ENCODE results near the gene SLIT3.

Gene SLIT3

DNA sequence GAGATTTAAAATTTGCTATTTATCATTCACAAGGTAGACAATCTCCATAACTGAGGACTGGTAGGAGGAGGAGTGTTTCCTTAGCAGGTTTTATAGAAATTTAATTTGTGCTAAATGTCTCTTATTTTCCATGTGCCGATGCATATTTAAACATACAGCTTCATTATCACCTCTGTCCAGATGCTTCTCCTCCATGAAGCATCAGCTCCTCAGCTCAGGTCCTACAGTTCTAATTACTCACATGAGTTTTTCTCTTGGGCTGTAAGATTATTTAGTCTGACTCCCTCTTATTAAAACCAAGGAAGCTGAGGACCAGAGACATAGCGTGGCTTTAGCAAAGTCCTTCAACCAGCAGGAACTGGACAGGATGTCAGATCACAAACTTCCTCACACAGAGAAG is 421.6 kb downstream of the SLIT3 start:
- DNase-seq, result no peak

DNA sequence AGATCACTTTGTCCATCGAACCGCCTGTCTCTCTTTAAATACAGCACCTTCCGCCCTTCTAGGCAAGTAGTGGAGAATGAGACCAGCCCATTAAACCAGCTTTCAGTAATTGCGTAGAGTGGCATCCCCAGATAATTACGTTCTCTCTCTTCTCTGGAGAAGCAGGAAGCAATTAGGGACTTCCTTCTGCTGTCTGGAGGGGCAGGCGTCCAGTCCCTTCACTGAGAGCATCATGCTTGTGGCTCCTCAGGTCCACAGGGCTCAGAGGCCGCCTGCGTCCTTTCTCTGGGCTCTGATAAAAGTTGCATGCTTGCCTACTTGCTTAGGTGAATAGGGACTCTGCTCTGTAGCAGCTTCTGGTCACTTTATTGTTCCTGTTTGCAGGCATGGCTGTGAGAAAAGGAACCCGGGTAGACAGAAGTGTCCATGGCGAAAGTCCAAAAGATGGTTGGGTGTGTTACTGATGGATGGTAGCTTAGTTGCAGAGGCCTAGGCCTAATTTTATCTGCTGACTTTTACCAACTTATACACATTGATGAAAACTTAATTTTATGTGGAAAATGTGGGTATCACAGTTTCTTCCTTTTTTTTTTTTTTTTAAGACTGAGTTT is 422.7 kb downstream of the SLIT3 start:
- DNase-seq, result no peak

DNA sequence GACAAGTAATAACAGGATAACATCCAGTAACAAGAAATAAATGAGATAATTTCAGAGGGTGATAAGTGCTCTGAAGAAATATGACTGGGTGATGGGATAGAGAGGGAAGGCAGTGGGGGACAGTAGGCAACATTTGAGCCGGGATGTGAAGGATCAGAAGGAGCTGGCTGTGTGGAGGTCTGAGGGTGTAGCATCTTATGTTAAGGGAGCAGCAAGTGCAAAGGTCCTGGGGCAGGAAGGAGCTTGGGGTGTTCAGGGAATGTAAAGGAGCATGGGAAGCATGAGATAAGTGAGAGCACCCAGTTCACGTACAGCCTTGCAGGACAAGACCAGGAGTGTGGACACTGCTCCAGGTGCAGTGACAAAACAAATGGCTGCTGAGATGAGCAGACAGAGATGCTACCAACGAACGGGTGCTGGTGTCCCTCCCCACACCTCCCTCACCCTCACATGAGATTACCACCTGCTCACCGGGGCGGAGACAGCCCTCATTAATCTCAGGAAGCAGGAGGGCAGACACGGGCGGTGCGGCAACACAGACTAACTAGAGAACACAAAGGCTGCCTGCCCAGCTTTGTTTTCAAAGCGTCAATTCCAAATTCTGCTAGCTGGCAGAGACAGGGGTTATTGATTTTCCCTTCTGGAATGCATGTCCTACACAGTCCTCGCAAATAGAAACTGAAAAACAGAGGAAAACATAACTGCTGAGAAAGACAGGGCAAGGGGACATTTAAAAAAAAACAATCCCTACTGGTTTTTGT is 423.6 kb downstream of the SLIT3 start:
- DNase-seq, result no peak

DNA sequence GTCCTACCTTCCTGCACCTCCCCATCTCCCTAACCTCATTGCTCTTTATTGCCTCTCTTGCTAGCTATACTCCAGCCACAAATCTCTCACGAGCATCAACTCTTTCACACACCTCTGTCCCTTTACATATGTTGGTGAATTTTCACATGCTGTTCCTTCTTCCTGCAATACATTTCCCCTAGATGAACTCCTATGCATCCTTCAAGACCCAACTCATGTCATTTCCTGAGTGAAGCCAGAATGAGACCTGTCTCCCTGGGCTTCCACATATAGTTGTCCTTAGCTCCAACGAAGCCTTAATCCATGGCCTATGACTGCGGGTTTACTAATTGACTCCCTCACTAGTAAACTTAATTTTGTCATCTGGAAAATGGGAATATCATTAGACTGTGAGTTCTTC is 424.5 kb downstream of the SLIT3 start:
- DNase-seq, result no peak

DNA sequence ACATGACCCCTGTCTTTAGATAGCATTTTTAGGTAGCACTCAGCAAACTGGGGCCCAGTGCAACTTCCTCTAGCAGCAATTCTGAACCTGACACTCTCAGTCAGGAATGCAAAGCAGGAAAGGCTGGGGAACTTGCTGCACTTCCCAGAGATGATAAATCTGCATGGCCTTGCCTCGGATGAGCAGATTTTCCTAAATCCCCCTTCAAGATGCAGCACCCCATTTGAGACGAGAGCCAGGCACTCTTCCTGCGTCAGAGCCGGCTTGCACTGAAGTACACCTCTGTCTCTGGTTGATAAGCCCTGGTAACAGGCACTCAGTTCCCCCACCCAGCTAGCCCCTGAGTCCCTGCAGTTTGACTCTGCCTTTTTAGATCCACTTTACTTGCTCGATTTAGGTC is 425.1 kb downstream of the SLIT3 start:
- DNase-seq, result no peak

DNA sequence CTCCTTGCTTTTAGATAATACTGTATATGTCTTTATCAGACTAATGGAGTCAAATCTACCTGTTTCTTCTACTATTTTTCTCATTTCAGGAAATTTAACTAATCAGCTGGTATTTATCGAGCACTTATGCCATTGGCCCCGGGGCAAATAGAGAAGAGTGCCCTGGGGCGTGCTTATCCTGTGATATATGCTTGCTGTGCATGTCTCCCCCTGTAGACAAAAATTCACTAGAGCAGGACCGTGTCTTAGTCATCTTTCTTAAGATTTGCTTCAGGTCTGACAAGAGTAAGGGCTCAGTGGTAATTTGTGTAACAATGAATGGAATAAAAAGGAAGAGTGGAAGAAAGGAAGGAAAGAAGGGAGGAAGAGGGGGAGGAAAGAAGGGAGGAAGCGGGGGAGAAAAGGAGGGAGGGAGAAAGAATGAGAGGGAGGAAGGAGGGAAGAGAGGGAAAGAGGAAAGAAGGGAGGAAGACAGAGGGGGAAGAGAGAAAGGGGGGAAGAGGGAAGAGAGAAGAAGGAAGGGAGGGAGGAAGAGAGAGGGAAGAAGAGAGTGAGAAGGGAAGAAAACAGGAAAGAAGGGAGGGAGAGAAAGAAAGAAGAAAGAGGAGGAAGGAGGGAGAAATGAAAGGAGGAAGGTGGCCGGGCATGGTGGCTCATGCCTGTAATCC is 426.1 kb downstream of the SLIT3 start:
- no peak for DNase-seq

DNA sequence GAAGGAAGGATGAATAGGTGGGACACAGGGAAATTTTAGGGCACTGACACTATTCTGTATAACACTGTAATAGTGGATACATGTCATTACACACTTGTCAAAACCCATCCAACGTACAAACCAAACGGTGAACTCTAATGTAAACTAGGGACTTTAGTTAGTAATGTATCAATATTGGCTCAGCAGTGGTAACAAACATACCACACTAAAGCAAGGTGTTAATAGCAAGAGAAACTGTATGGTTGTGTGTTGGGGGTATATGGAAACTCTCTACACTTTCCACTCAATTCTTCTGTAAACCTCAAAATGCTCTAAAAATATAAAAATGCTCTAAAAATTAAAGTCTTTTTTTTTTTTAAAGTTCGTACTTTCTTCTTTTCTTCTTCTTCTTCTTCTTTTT is 428.7 kb downstream of the SLIT3 start:
- DNase-seq, result no peak

DNA sequence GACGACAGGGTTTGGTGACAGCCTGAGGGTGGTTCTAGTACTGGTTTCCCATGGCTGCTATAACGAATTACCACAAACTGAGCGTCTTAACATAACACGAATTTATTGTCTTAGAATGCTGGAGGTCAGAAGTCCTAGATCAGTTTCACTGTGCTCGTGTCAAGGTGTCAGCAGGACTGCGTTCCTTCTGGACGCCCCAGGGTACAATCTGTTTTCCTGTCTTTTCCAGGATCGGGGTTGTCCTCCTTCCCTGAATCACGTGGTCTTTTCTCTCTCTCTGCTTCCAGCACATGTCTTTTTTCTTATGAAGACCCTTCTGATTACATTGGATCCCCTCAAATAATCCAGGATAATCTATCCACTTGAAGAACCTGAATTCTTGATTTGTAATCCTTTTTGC is 430.0 kb downstream of the SLIT3 start:
- no peak for DNase-seq

DNA sequence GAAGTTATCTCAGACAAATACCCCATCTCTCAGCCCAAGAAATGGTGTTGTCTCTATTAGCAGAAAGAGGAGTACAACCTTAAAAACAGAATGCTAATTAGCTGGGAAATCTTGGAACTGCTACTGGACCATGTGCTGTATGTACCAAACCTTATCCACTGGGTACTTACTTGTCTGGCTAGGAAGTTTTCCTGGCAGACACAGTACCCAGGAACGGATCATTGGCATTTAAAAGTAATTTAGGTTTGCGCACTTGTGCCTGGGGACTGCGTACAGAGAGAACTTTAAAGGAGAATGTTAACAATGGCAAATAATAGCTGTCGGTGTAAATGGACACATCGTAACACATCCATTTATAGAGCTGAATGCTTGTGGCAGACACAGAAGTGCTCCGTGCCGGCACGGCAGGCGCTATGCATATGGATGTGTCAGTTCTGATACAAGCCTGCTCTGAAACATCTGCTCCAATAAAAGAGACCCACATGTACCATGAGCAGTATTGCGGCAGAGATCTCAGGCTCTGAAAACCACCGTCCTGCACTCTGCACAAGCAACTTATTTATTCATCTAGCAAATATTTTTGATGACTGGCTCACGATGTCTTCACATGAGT is 431.2 kb downstream of the SLIT3 start:
- DNase-seq, result no peak

DNA sequence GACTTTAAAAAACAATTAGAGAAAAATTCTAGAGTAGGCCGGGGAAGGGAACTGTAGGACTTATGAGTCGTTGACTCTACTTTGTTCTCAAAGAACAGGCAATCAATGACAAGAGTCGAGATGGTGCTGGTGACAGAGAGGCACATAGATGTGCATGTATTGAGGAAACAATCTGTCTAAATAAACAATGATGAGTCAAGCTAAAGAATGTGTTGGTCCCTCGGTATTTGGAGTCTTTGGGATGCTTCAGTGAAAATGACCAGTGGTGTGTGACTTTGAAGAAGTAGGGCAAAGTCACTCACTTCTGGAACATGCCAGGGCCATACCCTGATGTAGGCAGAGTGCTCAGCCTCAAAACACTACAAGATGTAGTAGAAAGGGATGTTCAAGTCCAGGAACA is 433.7 kb downstream of the SLIT3 start:
- no peak for DNase-seq

DNA sequence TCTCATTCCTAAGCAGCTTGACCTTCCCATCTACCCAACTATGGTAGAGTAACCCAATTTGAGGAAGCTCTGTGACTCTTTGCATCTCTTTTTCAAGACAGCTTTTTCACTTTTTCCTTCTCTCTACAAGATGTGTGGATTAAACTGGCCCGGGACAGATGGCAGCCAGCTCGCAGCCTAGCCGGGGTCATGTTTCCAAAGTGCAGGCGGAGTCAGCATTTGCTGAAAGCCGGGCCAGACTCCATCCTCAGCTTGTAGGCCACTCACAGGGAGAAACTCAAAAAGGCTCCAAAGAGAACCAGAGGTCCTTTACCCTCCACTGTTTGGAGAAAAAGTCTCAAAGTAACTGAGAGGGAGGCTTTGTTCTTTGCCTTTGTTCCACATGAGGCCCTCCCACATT is 435.0 kb downstream of the SLIT3 start:
- no peak for DNase-seq

DNA sequence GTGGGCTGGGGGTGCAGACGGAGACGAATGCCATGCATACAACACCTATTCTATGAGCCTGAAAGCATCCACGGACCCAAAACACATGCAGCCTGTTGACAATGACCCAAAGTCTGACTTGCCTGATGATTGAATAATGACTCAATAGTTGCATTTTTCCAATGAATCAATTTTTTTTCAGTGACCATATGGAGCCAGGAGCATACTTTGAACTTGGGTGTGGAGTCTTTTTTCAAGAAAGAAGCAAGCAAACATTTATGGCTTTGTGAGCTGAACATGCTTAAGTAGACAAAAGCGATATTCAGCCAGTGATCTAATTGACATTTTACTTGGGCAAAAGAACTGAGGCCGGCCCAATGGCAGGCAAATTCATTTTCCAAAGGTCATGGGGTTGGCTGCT is 437.9 kb downstream of the SLIT3 start:
- no peak for DNase-seq

DNA sequence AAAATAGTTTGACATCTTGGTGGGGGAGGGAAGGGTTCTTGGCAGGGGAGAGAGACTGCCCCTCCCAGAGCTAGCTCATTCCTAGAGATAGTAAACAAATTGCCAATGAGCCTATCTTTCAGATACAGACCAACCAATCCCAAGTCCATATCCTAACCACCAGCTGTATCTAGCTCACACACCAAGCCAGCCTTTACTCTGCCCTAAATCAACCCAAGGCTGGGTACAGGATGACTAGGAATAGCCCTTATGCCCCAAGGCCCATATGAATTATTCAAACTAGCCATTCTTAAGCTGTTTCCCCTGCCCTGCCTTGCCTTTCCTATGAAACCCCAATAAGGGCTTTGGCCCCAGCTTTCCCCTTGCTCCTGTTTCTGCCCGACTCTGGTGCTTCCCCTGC is 440.4 kb downstream of the SLIT3 start:
- DNase-seq, result no peak

DNA sequence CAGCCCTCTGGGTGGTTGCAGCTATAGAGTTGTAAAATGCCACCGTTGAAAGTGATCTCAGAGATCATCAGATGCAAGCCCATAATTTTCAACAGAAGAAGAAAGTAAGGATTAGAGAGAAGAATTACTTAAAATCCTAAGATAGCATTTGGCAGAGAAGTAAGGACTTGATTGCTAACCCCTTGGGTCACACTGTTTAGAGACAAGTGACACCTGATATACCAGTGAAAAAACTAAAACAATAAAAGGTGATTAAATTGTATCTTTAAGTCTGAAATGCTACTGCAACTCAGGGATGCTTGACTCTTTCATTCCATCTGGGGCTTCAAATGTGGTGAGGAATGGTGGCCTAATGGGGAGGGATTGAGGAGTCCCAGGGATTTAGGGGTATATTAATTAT is 440.9 kb downstream of the SLIT3 start:
- no peak for DNase-seq

DNA sequence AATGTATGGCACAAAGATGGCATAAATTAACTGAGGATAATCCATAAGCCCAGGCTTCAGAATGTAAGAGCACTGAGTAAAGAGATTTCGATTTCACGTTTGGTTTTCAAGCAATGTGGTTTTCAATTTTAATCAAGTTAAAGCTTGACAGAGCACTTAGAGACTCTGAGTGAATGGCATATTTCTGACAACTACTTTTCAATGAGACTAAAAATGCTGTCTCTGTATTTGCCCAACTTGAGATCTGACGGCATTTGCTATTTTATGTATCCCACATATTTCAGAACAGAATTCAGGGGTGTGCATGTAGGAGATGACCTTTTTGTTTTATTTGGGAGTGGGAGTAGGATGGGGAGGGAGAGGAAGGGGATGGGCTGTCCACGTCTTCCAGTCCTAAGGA is 441.5 kb downstream of the SLIT3 start:
- no peak for DNase-seq

DNA sequence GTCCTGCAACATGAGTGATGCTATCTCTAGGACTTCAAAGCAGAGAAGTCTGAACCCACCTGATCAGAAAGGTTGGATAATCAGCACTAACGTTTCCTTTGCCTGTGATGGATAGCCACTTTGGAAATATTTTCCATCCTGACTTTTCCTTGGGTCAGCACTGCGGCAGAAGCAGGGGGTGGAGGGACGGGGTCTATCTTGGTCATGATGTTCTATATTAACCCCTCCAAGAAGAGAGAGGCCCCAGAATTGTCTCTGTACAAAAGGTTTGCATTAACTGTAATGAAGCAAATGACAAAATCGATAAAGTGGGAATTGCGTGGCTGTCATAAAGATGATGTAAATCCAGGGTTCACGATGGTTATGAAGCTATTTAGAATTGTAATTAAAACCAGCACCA is 441.9 kb downstream of the SLIT3 start:
- DNase-seq, result no peak

DNA sequence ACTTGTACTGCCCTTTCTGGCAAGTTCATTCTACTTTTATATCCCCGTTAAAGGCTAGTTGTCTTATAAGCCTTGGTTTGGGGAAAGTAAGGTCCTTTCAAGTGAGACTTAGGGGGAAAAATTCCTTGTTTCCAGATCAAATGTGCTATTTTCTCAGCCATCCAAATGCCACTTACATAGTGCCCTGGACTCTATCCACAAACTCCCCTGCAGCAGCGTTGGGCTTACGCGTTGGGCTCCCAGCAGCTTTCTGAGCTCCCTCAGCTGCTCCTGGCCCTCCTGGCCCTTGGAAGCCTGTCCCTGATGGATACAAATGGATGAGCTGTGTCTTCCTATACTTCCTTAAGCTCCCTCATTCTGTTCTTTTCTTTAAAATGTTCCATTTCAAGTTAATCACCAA is 442.6 kb downstream of the SLIT3 start:
- DNase-seq, result no peak

DNA sequence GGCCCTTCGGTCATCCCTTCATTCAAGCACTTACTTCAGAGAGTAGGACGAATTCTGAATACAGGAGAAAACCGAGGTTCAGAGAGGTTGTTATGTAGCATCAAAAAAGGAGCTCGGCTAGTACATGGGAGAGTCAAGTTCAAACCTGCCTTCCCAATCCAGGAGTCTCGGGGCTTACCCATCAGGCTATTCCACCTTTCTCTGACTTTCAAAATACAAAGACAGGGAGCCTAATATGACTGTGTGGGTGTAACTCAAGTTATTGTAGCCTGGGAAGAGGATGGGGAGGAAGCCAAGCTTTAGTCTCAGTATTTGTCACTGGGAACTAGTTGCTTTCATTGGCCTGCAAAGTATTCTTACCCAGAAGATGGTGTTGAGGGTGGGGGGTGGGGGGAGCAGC is 447.0 kb downstream of the SLIT3 start:
- no peak for DNase-seq

DNA sequence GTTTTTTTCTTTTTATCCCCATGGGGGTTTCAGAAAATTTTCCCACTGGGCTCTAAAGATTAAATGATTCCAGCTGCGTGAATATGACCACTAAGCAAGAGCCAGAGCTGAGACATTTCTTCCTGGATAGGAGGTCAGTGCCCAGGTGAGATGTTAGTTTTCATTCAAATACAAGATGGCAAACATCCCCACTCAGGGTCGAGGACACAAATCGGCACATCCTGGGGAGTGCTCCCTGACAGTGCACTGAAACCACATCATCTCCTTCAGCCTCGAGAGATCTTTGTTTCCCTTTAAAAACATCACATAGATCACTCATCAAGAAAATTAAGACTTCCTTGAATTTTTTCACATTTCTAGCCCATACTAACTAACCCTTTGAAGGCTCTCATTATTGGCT is 448.6 kb downstream of the SLIT3 start:
- no peak for DNase-seq

DNA sequence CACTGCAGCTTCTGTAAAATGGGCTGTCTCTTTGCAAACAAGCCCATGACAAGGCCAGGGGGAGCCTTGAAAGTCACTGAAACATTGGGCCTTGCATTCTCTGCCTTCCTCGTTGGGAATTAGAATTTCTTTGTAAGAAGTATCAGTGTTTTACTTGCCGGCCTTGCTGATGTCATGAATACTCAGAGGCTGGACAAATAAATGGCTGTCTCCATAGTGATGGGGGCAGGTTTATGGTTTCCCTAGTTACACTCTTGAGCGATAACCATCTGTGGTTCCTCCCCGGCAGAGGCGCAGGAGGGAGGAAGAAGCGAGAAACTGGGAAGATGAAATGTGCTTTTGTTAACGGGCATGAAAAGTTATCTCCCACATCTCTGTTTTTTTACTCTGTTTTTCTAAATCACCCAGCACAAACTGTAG is 449.0 kb downstream of the SLIT3 start:
- peak; percentile 65 for DNase-seq

DNA sequence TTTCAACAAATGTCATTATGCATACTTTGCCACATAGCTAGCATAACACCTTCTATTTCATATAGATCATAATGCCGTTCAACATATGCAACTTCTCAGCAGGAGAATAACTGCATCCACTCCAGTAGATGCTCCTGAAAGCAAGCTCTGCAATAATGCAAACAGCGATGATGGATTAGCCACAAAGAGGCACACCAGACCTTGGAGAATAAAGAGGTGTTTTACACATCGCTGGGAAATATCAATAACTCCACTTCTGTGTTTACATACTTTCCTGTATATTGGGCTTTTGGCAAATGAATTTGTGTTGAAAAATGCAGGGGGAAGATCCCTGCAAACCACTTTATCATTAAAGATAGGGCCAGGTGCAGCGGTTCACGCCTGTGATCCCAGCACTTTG is 450.3 kb downstream of the SLIT3 start:
- no peak for DNase-seq

DNA sequence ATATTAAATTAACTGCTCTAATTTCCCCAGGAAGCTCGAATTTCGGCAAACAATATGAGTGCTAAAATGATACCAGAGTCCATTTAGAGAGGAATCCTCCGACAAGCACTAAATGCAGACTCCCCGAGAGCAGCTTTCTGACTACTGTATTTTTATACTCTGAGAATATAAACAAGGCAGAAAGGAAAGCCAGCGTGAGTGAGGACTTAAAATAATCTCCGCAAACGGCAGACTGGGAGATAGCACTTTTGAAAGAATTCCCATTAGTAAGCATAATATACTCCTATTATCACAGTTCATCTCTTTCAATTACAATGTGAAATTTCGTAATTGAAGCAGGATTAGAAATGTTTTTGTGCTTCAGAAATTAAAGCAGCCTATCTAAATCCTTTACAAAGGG is 452.4 kb downstream of the SLIT3 start:
- no peak for DNase-seq

DNA sequence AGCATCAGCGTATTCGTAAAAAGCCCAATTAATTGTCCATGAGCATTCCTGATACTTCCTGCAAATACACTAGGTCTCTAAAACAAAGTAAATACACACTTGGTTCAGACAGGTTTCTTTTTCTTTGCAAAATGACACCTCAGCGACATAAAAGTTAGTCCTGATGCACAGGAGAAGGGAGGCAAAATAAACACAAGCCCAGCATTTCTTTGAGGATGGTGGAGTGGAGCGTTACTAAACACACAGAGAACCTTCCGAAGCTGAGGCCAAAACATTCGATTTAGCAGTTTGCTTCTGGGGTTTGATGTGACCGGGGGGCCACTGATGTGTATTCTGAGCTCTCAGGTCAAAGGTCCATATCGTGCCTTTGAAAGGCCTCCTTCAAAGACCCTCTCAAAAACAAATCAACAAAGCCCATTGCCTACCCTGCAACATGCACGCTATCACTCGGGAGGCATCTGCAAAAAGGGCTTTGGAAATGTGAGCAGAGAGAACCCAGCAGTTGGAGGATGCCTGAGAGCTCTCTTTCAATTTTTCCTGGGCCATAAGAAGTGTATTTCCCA is 453.3 kb downstream of the SLIT3 start:
- no peak for DNase-seq

DNA sequence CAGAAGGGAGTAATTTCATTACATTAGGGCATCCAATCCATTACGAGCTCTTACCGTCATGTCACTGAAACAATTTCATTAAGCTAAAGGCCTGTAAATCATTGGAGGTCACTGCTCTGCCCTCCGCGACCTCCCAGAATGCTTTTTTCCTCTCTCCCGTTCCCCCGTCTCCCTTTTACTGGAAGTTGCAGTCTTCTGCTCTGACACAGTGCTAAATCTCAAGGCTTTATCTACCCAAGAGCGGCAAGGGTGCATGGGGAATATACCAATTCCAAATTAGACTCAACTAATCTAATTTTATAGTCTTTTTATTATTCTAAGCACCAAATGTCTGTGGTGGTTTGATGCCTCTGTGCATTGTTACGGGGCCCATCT is 456.0 kb downstream of the SLIT3 start:
- no peak for DNase-seq

Data from CD4-positive, alpha-beta T cell treated with Interleukin-12 subunit alpha and Interleukin-12 subunit beta, for 1 hour (primary cell).